Adrenal gland (tissue), 5 donors: ENCODE results near the gene PRPF6.

Experiments used
- POLR2A ChIP-seq, 2 donors: fragments of 450-650 bp; IDR thresholded peaks; one replicate each; pipeline ENCODE4 v1.6.1; 2017; ENCODE audit warnings: antibody characterized with exemption in 2 of 2, mild to moderate bottlenecking in 2 of 2, moderate library complexity in 1 of 2
- TF ChIP-seq, protein P1 (sequence below), 6 experiments: fragments of 450-650 bp in 4 of 6; fragments of 200-600 bp in 2 of 6; sonication (generic) in 1 of 6; IDR thresholded peaks; 1 replicate in 5 of 6; 2 replicates in 1 of 6; pipeline versions ENCODE4 v1.5.1 to v1.8.0; 2016 to 2021; ENCODE audit warnings: antibody characterized with exemption in 6 of 6, mild to moderate bottlenecking in 2 of 6, moderate library complexity in 1 of 6
- donor health status: DM: no; HTN: no; CAD: no.

DNA sequence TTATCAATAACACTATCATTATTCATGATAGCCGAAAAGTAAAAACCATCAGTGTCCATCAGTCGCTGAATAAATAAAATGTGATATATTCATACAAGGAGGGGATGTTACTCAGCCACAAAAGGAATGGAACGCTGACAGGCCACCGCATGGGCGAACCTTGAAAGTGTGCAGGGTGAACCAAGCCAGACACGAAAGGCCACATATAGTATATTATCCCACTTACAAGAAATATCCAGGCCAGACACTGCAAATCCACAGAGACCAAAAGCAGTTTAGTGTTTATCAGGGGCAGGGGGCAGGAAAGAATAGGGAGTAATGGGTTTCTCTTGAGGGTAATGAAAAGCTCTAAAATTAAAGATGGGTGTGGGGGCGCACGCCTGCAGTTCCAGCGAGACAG, 62.8 kb downstream of the PRPF6 start:
- TF ChIP-seq, protein P1, sequence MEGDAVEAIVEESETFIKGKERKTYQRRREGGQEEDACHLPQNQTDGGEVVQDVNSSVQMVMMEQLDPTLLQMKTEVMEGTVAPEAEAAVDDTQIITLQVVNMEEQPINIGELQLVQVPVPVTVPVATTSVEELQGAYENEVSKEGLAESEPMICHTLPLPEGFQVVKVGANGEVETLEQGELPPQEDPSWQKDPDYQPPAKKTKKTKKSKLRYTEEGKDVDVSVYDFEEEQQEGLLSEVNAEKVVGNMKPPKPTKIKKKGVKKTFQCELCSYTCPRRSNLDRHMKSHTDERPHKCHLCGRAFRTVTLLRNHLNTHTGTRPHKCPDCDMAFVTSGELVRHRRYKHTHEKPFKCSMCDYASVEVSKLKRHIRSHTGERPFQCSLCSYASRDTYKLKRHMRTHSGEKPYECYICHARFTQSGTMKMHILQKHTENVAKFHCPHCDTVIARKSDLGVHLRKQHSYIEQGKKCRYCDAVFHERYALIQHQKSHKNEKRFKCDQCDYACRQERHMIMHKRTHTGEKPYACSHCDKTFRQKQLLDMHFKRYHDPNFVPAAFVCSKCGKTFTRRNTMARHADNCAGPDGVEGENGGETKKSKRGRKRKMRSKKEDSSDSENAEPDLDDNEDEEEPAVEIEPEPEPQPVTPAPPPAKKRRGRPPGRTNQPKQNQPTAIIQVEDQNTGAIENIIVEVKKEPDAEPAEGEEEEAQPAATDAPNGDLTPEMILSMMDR (IDR thresholded peaks at IDR 0.05) = no peak
- no peak for TF ChIP-seq POLR2A (IDR thresholded peaks at IDR 0.05)
